SKM-1 (cell line): Measurements from ENCODE around the gene HS6ST2.

Experiments used
- DNase-seq: peaks from one replicate; lab custom pipeline; 2025; ENCODE audit not compliant: unreplicated experiment; lab: John Stamatoyannopoulos, UW

HS6ST2 gene

GRCh38 chrX:132624466-132624865 is 334.0 kb downstream of the HS6ST2 start:
- no peak for DNase-seq

GRCh38 chrX:132623942-132624341 is 334.5 kb downstream of the HS6ST2 start:
- no peak for DNase-seq

GRCh38 chrX:132623300-132623699 is 335.1 kb downstream of the HS6ST2 start:
- DNase-seq: no peak

GRCh38 chrX:132622130-132622529 is 336.3 kb downstream of the HS6ST2 start:
- DNase-seq: no peak

- DNase-seq: no peak
Observed at GRCh38 chrX:132618810-132619209, 339.6 kb downstream of the HS6ST2 start.

GRCh38 chrX:132615391-132616131 is 342.9 kb downstream of the HS6ST2 start:
- no peak for DNase-seq

GRCh38 chrX:132614297-132614696 is 344.1 kb downstream of the HS6ST2 start:
- no peak for DNase-seq

- DNase-seq: no peak
Observed at GRCh38 chrX:132613801-132614200, 344.6 kb downstream of the HS6ST2 start.

GRCh38 chrX:132612821-132613564 is 345.4 kb downstream of the HS6ST2 start:
- peak; percentile 4 for DNase-seq

GRCh38 chrX:132610536-132610935 is 347.9 kb downstream of the HS6ST2 start:
- DNase-seq: no peak

- no peak for DNase-seq
Observed at GRCh38 chrX:132609362-132609848, 349.0 kb downstream of the HS6ST2 start.

- no peak for DNase-seq
Observed at GRCh38 chrX:132603700-132604286, 354.6 kb downstream of the HS6ST2 start.

- DNase-seq: no peak
Observed at GRCh38 chrX:132602701-132603100, 355.7 kb downstream of the HS6ST2 start.

GRCh38 chrX:132594999-132595398 is 363.4 kb downstream of the HS6ST2 start:
- DNase-seq: no peak

GRCh38 chrX:132594129-132594528 is 364.3 kb downstream of the HS6ST2 start:
- DNase-seq: no peak

GRCh38 chrX:132592880-132593279 is 365.5 kb downstream of the HS6ST2 start:
- no peak for DNase-seq

GRCh38 chrX:132591719-132592275 is 366.6 kb downstream of the HS6ST2 start:
- no peak for DNase-seq

- DNase-seq: no peak
Observed at GRCh38 chrX:132590350-132591026, 367.9 kb downstream of the HS6ST2 start.

- no peak for DNase-seq
Observed at GRCh38 chrX:132584936-132585335, 373.5 kb downstream of the HS6ST2 start.

GRCh38 chrX:132576939-132577338 is 381.5 kb downstream of the HS6ST2 start:
- no peak for DNase-seq
